H1 (cell line): ENCODE measurements around the gene SNAI1. TPM values are rescaled to one million over a fixed set of nuclear protein-coding genes. Genes with fewer than 3 reads are reported as not detected.

Experiments
- CTCF ChIA-PET: fragments of 300-600 bp; sonication (Branson Sonifier 250); formaldehyde crosslinking; loops from one replicate; lab custom pipeline; 2021; ENCODE audit not compliant: partially characterized antibody; lab: Charles Lee
- POLR2A ChIA-PET: fragments of 300-600 bp; sonication (Branson Sonifier 250); formaldehyde crosslinking; loops from one replicate; lab custom pipeline; 2021; ENCODE audit warnings: inconsistent platforms; ENCODE audit not compliant: partially characterized antibody; lab: Charles Lee
- DNase-seq, 2 experiments: peaks; one replicate each; pipeline versions ENCODE4 v3.0.0 to v3.0.0-alpha.2; 2010 to 2022; ENCODE audit warnings: low spot score in 2 of 2, low read depth in 1 of 2, mixed read lengths in 1 of 2
- FAIRE-seq: peaks from 2 replicates; lab custom pipeline; 2011; peaks lifted over from hg19 to GRCh38; lab: Jason Lieb, UNC
- H2AFZ ChIP-seq: 2 replicates; pipeline ENCODE4 v1.8.1; 2012; ENCODE audit warnings: low read length, inconsistent platforms
- H2AK5ac ChIP-seq: 2 replicates; pipeline ENCODE4 v1.6.1; 2013; ENCODE audit warnings: low read depth, low read length
- H2BK120ac ChIP-seq: replicated peaks from 2 replicates; pipeline ENCODE3; 2013; ENCODE audit warnings: low read depth, low read length, inconsistent platforms
- H2BK12ac ChIP-seq: 2 replicates; pipeline ENCODE4 v1.6.1; 2013; ENCODE audit warnings: low read depth, low read length
- H2BK15ac ChIP-seq: 2 replicates; pipeline ENCODE4 v1.6.1; 2013; ENCODE audit warnings: low read length
- H2BK20ac ChIP-seq: 2 replicates; pipeline ENCODE4 v1.6.1; 2013; ENCODE audit warnings: low read length
- H2BK5ac ChIP-seq: 2 replicates; pipeline ENCODE4 v1.6.1; 2013; ENCODE audit warnings: low read depth, low read length
- H3K14ac ChIP-seq: 2 replicates; pipeline ENCODE4 v1.6.1; 2013; ENCODE audit warnings: inconsistent platforms; ENCODE audit not compliant: insufficient read length
- H3K18ac ChIP-seq: 2 replicates; pipeline ENCODE4 v1.6.1; 2013; ENCODE audit warnings: low read length; ENCODE audit errors: extremely low read depth
- H3K23ac ChIP-seq: 2 replicates; pipeline ENCODE4 v1.6.1; 2013; ENCODE audit warnings: inconsistent platforms; ENCODE audit not compliant: insufficient read length
- H3K23me2 ChIP-seq: 2 replicates; pipeline ENCODE4 v1.6.1; 2013; ENCODE audit warnings: low read depth, low read length
- H3K27ac ChIP-seq: 2 replicates; pipeline ENCODE4 v1.6.1; 2011; ENCODE audit warnings: low read depth, low read length, inconsistent platforms
- H3K27me3 ChIP-seq, 4 experiments: replicated peaks in 1 of 4; 1 replicate in 1 of 4; 2 replicates in 3 of 4; pipeline versions ENCODE4 v1.6.1 to v1.8.1; 2011 to 2013; ENCODE audit warnings: low read length in 3 of 4, mild to moderate bottlenecking in 3 of 4, inconsistent platforms in 2 of 4, mixed read lengths in 2 of 4, moderate library complexity in 1 of 4; ENCODE audit not compliant: control insufficient read depth in 3 of 4, insufficient read depth in 3 of 4; ENCODE audit errors: extremely low read depth in 1 of 4
- H3K36me3 ChIP-seq, 4 experiments: 2 replicates each; pipeline versions ENCODE4 v1.6.1 to v1.8.1; 2011 to 2013; ENCODE audit warnings: mild to moderate bottlenecking in 4 of 4, low read length in 3 of 4, moderate library complexity in 2 of 4, control low read depth in 1 of 4, inconsistent platforms in 1 of 4; ENCODE audit not compliant: insufficient read depth in 4 of 4, control insufficient read depth in 2 of 4
- H3K4ac ChIP-seq: replicated peaks from 2 replicates; pipeline ENCODE3; 2013; ENCODE audit warnings: low read length, low read depth, mixed read lengths, inconsistent platforms; ENCODE audit not compliant: insufficient read length
- H3K4me1 ChIP-seq, 4 experiments: replicated peaks in 1 of 4; 1 replicate in 1 of 4; 2 replicates in 3 of 4; pipeline versions ENCODE4 v1.6.1 to v1.8.1; 2011 to 2013; ENCODE audit warnings: low read length in 3 of 4, inconsistent platforms in 2 of 4, mixed read lengths in 1 of 4; ENCODE audit not compliant: insufficient read depth in 4 of 4, control insufficient read depth in 3 of 4
- H3K4me2 ChIP-seq, 2 experiments: 2 replicates each; pipeline versions ENCODE4 v1.6.1 to v1.8.1; 2011 to 2013; ENCODE audit warnings: low read depth in 2 of 2, low read length in 2 of 2, control low read depth in 1 of 2, inconsistent platforms in 1 of 2, mild to moderate bottlenecking in 1 of 2; ENCODE audit not compliant: insufficient read depth in 1 of 2
- H3K4me3 ChIP-seq, 4 experiments: fragments of 200-600, 300-600 bp in 1 of 4; sonication (generic), shearing (Covaris generic), sonication (Bioruptor Twin) in 1 of 4; 2 replicates each; pipeline versions ENCODE4 v1.5.1 to v1.8.1; 2011 to 2016; ENCODE audit warnings: low read length in 4 of 4, low read depth in 3 of 4, control low read depth in 2 of 4, inconsistent platforms in 2 of 4, mild to moderate bottlenecking in 2 of 4, mixed read lengths in 1 of 4, moderate library complexity in 1 of 4; ENCODE audit not compliant: insufficient read depth in 2 of 4; ENCODE audit errors: extremely low read depth in 1 of 4
- H3K56ac ChIP-seq: replicated peaks from 2 replicates; pipeline ENCODE3; 2013; ENCODE audit warnings: low read depth, mild to moderate bottlenecking, mixed read lengths, low read length, inconsistent platforms; ENCODE audit not compliant: insufficient read length
- H3K79me1 ChIP-seq: 2 replicates; pipeline ENCODE4 v1.6.1; 2013; ENCODE audit warnings: low read depth, low read length, control low read depth
- H3K79me2 ChIP-seq, 2 experiments: 2 replicates each; pipeline versions ENCODE4 v1.6.1 to v1.8.1; 2012 to 2013; ENCODE audit warnings: low read length in 2 of 2, mild to moderate bottlenecking in 2 of 2, inconsistent platforms in 1 of 2; ENCODE audit not compliant: insufficient read depth in 2 of 2, control insufficient read depth in 1 of 2
- H3K9ac ChIP-seq, 4 experiments: replicated peaks in 1 of 4; 1 replicate in 1 of 4; 2 replicates in 3 of 4; pipeline versions ENCODE4 v1.6.1 to v1.8.1; 2011 to 2013; ENCODE audit warnings: low read depth in 3 of 4, low read length in 3 of 4, control low read depth in 2 of 4, mild to moderate bottlenecking in 2 of 4, moderate library complexity in 2 of 4, inconsistent platforms in 1 of 4; ENCODE audit errors: extremely low read depth in 1 of 4
- H3K9me3 ChIP-seq, 2 experiments: 2 replicates each; pipeline versions ENCODE4 v1.6.1 to v1.8.1; 2012 to 2013; ENCODE audit warnings: mild to moderate bottlenecking in 2 of 2, moderate library complexity in 2 of 2, control low read depth in 1 of 2, inconsistent platforms in 1 of 2, low read depth in 1 of 2, low read length in 1 of 2, mixed read lengths in 1 of 2; ENCODE audit not compliant: insufficient read depth in 2 of 2
- H4K20me1 ChIP-seq, 2 experiments: replicated peaks in 1 of 2; 2 replicates each; pipeline versions ENCODE3 to v1.8.1; 2011 to 2013; ENCODE audit warnings: inconsistent platforms in 2 of 2, low read length in 2 of 2, mild to moderate bottlenecking in 1 of 2; ENCODE audit not compliant: insufficient read depth in 2 of 2, control insufficient read depth in 1 of 2
- H4K5ac ChIP-seq: 2 replicates; pipeline ENCODE4 v1.6.1; 2013; ENCODE audit warnings: low read length, low read depth, mixed read lengths, inconsistent platforms; ENCODE audit not compliant: insufficient read length
- H4K8ac ChIP-seq: 2 replicates; pipeline ENCODE4 v1.8.0; 2013; ENCODE audit warnings: mild to moderate bottlenecking, moderate library complexity, low read length, inconsistent platforms; ENCODE audit not compliant: insufficient read depth; ENCODE audit errors: extremely low read depth
- H4K91ac ChIP-seq: replicated peaks from 2 replicates; pipeline ENCODE3; 2013; ENCODE audit warnings: low read length, mixed read lengths, inconsistent platforms; ENCODE audit not compliant: insufficient read length
- CHD2 ChIP-seq: IDR thresholded peaks from 2 replicates; pipeline ENCODE4 v1.6.1; 2012; ENCODE audit warnings: low read length, improper control_type of control experiment
- EGR1 ChIP-seq: IDR thresholded peaks from 2 replicates; pipeline ENCODE4 v1.6.1; 2011; ENCODE audit warnings: low read depth, low read length, borderline replicate concordance
- GTF2F1 ChIP-seq: IDR thresholded peaks from 2 replicates; pipeline ENCODE4 v1.6.1; 2012; ENCODE audit warnings: low read depth, low read length, improper control_type of control experiment, borderline replicate concordance
- KDM4A ChIP-seq: IDR thresholded peaks from one replicate; pipeline ENCODE4 v1.7.1; 2012; ENCODE audit warnings: low read depth, mild to moderate bottlenecking, moderate library complexity, low read length, inconsistent platforms; ENCODE audit not compliant: severe bottlenecking
- KDM5A ChIP-seq: fragments of 200-600 bp; IDR thresholded peaks from 2 replicates; pipeline ENCODE4 v1.7.1; 2012; ENCODE audit warnings: mild to moderate bottlenecking, low read length, inconsistent platforms, mixed read lengths
- MAFK ChIP-seq: IDR thresholded peaks from 2 replicates; pipeline ENCODE4 v1.6.1; 2012; ENCODE audit warnings: low read depth, mild to moderate bottlenecking, improper control_type of control experiment, low read length
- POLR2A ChIP-seq, 2 experiments: IDR thresholded peaks; 1 replicate in 1 of 2; 2 replicates in 1 of 2; pipeline ENCODE4 v1.6.1; 2011; ENCODE audit warnings: low read depth in 2 of 2, low read length in 2 of 2, mild to moderate bottlenecking in 2 of 2; ENCODE audit errors: control extremely low read depth in 1 of 2
- SIRT6 ChIP-seq: IDR thresholded peaks from one replicate; pipeline ENCODE4 v1.7.1; 2012; ENCODE audit warnings: low read length, inconsistent platforms
- SP2 ChIP-seq: IDR thresholded peaks from 2 replicates; pipeline ENCODE4 v1.6.1; 2012; ENCODE audit warnings: mild to moderate bottlenecking, low read length, inconsistent platforms
- SP4 ChIP-seq: IDR thresholded peaks from 2 replicates; pipeline ENCODE4 v1.6.1; 2012; ENCODE audit warnings: low read length, inconsistent platforms
- YY1 ChIP-seq: IDR thresholded peaks from 2 replicates; pipeline ENCODE4 v1.6.1; 2011; ENCODE audit warnings: low read depth, mild to moderate bottlenecking, low read length
- ZNF274 ChIP-seq: IDR thresholded peaks from 2 replicates; pipeline ENCODE4 v1.7.0; 2012; ENCODE audit warnings: low read length, borderline replicate concordance; ENCODE audit errors: extremely low read depth
- WGBS, 2 experiments: shearing (Covaris generic) in 1 of 2; methylation state at CpG; one replicate each; pipeline versions ENCODE4 v1.1.6 to v1.1.7; 2013 to 2015; ENCODE audit warnings: low lambda C conversion rate in 2 of 2, mixed read lengths in 2 of 2, inconsistent platforms in 1 of 2, low coverage in 1 of 2, missing lambda C conversion rate in 1 of 2; ENCODE audit not compliant: insufficient replicate concordance in 2 of 2, insufficient coverage in 1 of 2, insufficient read length in 1 of 2; ENCODE audit errors: extremely low coverage in 1 of 2, missing lambda C conversion rate in 1 of 2; 5-methylcytosine and 5-hydroxymethylcytosine counted together
- polyA plus RNA-seq, 7 experiments: library from polyadenylated mRNA; depleted of rRNA in 3 of 7; stranded (reverse) in 5 of 7; unstranded in 2 of 7; fragments of >200 nt in 5 of 7; fragments of 200-250 nt in 2 of 7; gene quantifications; 1 replicate in 5 of 7; 2 replicates in 1 of 7; 4 replicates in 1 of 7; pipeline versions ENCODE4 v1.2.1 to v1.2.3, GENCODE V29; 2011 to 2013; ENCODE audit warnings: missing spikeins in 2 of 7, mixed read lengths in 2 of 7
- total RNA-seq: library from RNA; stranded (reverse); fragmentation: NEBNext Ultra II Directional; extraction: Animal tissue kit (Norgen Biotek cat#: 25700); gene quantifications from 2 replicates; pipeline ENCODE4 v1.2.1, GENCODE V29; 2021
- TF ChIP-seq, protein P1 (sequence below): IDR thresholded peaks from 2 replicates; pipeline ENCODE4 v1.6.1; 2012; ENCODE audit warnings: inconsistent platforms

The SNAI1 gene
- total and polyA plus RNA-seq, 2 of the 8 experiments (the other 6 are each of a cell fraction or from before 2014, with no cell fraction given): 6.5 to 8.0 TPM

DNA sequence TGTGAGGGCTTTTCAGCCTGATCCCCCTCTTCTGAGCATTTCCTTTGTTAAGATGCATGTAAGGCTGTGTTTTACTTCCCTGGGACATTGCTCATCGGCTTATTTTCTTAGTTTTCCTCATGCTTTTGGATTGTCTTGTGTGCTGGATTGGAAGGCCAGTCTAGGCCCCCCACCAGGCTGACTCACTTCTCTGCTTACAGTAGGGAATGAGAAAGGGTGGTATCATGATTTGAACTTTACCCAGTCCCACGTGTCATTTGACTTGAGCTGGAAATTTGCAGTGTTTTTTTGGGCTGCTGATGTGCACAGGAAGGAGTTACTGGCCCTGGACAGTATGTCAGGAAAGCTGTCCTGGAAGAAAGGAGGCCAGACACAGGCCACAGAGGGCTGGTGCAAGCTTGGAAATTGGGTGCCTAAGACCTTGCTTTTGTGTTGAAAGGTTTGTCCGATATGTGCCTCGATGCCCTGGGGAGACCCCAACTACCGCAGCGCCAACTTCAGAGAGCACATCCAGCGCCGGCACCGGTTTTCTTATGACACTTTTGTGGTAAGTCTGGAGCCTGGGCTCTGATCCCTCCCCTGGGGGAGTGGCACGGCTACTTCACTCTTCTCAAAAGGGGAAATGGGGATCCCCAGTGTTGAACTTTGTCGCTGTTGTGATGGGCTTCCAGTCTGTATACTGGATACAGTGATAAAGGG is 33.8 kb upstream of the SNAI1 start:
- no peak overlapping the region for H3K4ac ChIP-seq
- no peak overlapping the region for H4K8ac ChIP-seq
- peaks cover 3 to 10% of the 10 kb centered on the region in 2 experiments for H4K20me1 ChIP-seq
- H3K23me2 ChIP-seq: no peaks in the 10 kb centered on the region
- no peak overlapping the region for H3K4me3 ChIP-seq
- H3K27ac ChIP-seq: no peak overlapping the region
- no peak overlapping the region for H3K4me2 ChIP-seq
- H2AK5ac ChIP-seq: no peak overlapping the region
- FAIRE-seq (no peak), DNase-seq (no peak)
- ChIA-PET CTCF (interaction anchor here (1.5 kb wide), 1 partner anchor 16 kb away, joined by 5 read pairs; no protein-coding TSS in a partner anchor), POLR2A (interaction anchor here (0.7 kb wide), 1 partner anchor 842 kb away, joined by 3 read pairs; no protein-coding TSS in a partner anchor)
- no peaks in the 10 kb centered on the region for H3K9me3 ChIP-seq
- H3K36me3 ChIP-seq: peaks cover 26 to 82% (median 51%) of the 10 kb centered on the region in 4 experiments
- no peak overlapping the region for H4K91ac ChIP-seq
- peaks cover 0 to 7% of the 10 kb centered on the region in 2 experiments; a peak in 2 of 4 replicates for H3K79me2 ChIP-seq
- no peak overlapping the region for H4K5ac ChIP-seq
- H3K14ac ChIP-seq: no peak overlapping the region
- H2BK120ac ChIP-seq: no peak overlapping the region
- no peak overlapping the region for H2BK15ac ChIP-seq
- H2BK12ac ChIP-seq: no peak overlapping the region
- no peak overlapping the region for H3K23ac ChIP-seq
- no peaks in the 10 kb centered on the region for H3K4me1 ChIP-seq
- no peak overlapping the region for H3K56ac ChIP-seq
- no peak overlapping the region for H2BK5ac ChIP-seq
- H3K18ac ChIP-seq: no peak overlapping the region
- H3K79me1 ChIP-seq: peaks cover 6% of the 10 kb centered on the region; the same call in 1 of the 2 replicates
- TF ChIP-seq SP2 (no peak), SIRT6 (no peak), YY1 (no peak), EGR1 (no peak), KDM5A (no peak), ZNF274 (no peak), CHD2 (no peak), MAFK (no peak), GTF2F1 (no peak), KDM4A (no peak), POLR2A (IDR thresholded peaks at IDR 0.05; ENCODE audit: control extremely low read depth in 1 of 2, low read depth in 2 of 2, low read length in 2 of 2) (no peak), SP4 (no peak)
- TF ChIP-seq, protein P1, sequence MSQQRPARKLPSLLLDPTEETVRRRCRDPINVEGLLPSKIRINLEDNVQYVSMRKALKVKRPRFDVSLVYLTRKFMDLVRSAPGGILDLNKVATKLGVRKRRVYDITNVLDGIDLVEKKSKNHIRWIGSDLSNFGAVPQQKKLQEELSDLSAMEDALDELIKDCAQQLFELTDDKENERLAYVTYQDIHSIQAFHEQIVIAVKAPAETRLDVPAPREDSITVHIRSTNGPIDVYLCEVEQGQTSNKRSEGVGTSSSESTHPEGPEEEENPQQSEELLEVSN: no peak
- no peak overlapping the region for H3K9ac ChIP-seq
- no peaks in the 10 kb centered on the region for H3K27me3 ChIP-seq
- H2AFZ ChIP-seq: no peak overlapping the region
- H2BK20ac ChIP-seq: no peak overlapping the region
- WGBS, 2 experiments: 89% methylated on average over 11 of the region's 11 CpGs; no CpG with 5 or more reads in 1 of the 2 experiments
